22Rv1 (cell line): ENCODE data around the gene ZNF90.

Experiments used
- CTCF ChIP-seq: fragments of 450-650 bp; IDR thresholded peaks from 2 replicates; pipeline ENCODE4 v1.5.1; 2017; ENCODE audit warnings: mild to moderate bottlenecking
- ZFX ChIP-seq: fragments of 450-650 bp; IDR thresholded peaks from 2 replicates; pipeline ENCODE4 v1.6.1; 2017; ENCODE audit warnings: antibody characterized with exemption, borderline replicate concordance

DNA sequence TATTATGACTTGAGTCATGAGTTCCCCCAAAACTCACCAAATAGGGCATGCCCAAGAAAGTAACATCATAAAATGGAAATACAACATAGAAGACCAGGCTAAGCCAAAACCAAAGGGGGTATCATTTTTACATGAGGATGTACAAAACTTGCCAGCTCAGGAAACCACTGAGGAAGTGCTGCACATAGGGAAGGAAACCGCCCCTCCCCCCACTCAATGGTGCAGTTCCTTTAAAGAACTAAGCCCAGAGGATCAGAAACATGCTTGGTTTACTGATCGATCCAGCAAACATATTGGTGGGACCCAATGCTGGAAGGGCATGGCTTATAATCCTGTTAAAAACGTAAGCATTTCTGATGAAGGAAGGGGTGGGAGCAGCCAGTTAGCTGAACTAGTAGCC, 85.0 kb downstream of the ZNF90 start:
- TF ChIP-seq CTCF: no peak
- TF ChIP-seq ZFX: no peak
